ENCODE measurements around the gene MRPS22.
"Not testable (repeated sequence)": the region's sequence is repeated elsewhere in the genome, so short reads cannot be mapped to it uniquely, and the experiment has no call there.

The MRPS22 gene

DNA sequence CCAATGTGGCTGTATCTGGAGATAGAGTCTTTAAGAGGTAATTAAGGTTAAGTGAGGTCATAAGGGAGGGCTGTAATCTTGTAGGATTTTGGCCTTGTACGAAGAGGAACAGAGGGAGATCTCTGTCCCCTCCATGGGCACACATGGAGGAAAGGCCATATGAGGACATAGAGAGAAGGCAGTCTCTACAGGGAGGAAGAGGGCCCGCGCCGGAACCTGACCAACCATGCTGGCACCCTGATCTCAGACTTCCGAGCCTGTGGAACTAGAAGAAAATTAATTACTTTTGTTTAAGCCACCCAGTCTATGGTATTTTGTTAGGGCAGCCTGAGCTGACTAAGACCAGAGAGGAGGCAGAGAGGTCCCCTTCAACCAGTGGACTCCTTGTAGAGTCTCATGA lies 17.7 kb upstream of the MRPS22 start:
- Histone ChIP-seq H3K27me3 (ENCODE audit: insufficient read depth, low read length) (peaks cover 36% of the 10 kb centered on the region), H3K4me3 (ENCODE audit: low read length) (no peak overlapping the region), H3K9ac (ENCODE audit: low read depth, low read length) (no peak overlapping the region), H3K4me1 (ENCODE audit: insufficient read depth, low read length) (0 out of 2 replicates have a peak, but pooled peaks cover 3% of the 10 kb centered on the region), H3K9me3 (ENCODE audit: insufficient read depth, low read depth, low read length) (no peaks in the 10 kb centered on the region), H3K27ac (ENCODE audit: low read length) (no peak overlapping the region), H3K36me3 (ENCODE audit: insufficient read depth, low read depth, low read length) (no peaks in the 10 kb centered on the region)

DNA sequence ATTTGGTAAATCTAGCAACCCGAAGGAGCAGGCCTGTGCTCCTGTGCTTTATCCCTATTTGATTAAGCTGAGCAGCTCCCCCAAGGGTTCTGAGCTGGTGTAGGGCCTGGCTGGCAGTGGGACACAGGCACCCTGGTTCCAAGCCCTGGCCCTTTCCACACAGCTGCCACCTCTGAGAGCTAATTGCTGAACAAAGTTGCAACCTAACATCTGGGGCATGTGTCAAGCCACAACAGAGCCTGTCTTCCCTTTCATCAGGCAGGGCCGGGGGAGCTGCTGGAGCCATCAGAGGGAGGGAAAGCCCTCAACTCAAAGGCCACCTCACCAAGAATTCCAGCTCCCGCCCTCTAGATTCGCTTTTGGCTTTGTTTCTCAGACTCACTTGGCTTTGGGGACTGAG lies 17.1 kb upstream of the MRPS22 start:
- Histone ChIP-seq H3K36me3 (ENCODE audit: insufficient read depth, low read depth, low read length) (no peaks in the 10 kb centered on the region), H3K27ac (ENCODE audit: low read length) (no peak overlapping the region), H3K9me3 (ENCODE audit: insufficient read depth, low read depth, low read length) (no peaks in the 10 kb centered on the region), H3K4me1 (ENCODE audit: insufficient read depth, low read length) (0 out of 2 replicates have a peak, but pooled peaks cover 3% of the 10 kb centered on the region), H3K4me3 (ENCODE audit: low read length) (no peak overlapping the region), H3K9ac (ENCODE audit: low read depth, low read length) (no peak overlapping the region), H3K27me3 (ENCODE audit: insufficient read depth, low read length) (peaks cover 41% of the 10 kb centered on the region)

DNA sequence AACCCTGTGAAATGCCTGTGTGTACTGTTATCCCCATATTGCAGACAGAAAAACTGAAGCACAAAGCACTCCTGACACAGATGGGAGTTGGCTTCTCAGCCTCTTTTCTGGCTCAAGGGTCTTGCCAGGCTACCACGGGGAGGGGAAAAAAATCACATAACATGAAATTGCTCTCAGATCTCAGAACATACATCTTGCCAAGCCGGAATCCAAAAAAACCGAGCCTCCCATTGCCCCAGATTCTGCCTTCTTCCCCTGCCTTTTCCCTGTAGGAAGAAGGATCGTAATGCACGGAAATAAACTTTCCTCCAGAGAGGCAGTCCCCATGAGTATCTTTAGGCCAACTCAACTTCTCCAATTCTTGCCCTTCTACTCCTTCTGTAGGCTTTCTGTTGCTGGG lies 16.6 kb upstream of the MRPS22 start:
- no peak overlapping the region for H3K27ac ChIP-seq (ENCODE audit: low read length)

DNA sequence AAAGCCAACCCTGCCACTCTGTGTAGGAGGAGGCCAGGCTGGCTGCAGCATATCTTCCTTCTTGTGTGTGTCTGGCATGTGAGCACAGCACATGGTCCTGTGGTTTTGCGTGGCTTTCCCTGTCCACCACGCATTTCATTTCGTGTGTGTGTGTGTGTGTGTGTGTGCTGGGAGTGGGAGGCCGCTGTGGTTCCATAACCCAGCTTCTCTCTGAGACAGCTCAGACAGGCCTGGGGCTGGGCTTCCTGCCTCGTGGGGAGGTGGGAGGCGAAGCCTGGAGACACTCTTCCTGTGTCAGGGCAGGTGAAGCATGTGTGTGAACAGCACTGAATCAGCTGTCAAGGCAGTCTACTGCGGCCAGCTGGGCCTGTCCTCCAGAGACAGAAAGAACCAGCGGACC lies 16.0 kb upstream of the MRPS22 start:
- 0 out of 2 replicates have a peak, but pooled peaks cover 3% of the 10 kb centered on the region for H3K4me1 ChIP-seq (ENCODE audit: insufficient read depth, low read length)
- H3K36me3 ChIP-seq (ENCODE audit: insufficient read depth, low read depth, low read length), result no peaks in the 10 kb centered on the region
- H3K27ac ChIP-seq (ENCODE audit: low read length), result no peak overlapping the region
- H3K9ac ChIP-seq (ENCODE audit: low read depth, low read length), result no peak overlapping the region
- no peaks in the 10 kb centered on the region for H3K9me3 ChIP-seq (ENCODE audit: insufficient read depth, low read depth, low read length)
- H3K4me3 ChIP-seq (ENCODE audit: low read length), result no peak overlapping the region
- peaks cover 53% of the 10 kb centered on the region for H3K27me3 ChIP-seq (ENCODE audit: insufficient read depth, low read length)

More for the DNA sequence above, 16.6 kb upstream of the MRPS22 start:
- no peak overlapping the region for H3K9ac ChIP-seq (ENCODE audit: low read depth, low read length)
- H3K9me3 ChIP-seq (ENCODE audit: insufficient read depth, low read depth, low read length), result no peaks in the 10 kb centered on the region
- 0 out of 2 replicates have a peak, but pooled peaks cover 3% of the 10 kb centered on the region for H3K4me1 ChIP-seq (ENCODE audit: insufficient read depth, low read length)
- no peak overlapping the region for H3K4me3 ChIP-seq (ENCODE audit: low read length)
- no peaks in the 10 kb centered on the region for H3K36me3 ChIP-seq (ENCODE audit: insufficient read depth, low read depth, low read length)
- H3K27me3 ChIP-seq (ENCODE audit: insufficient read depth, low read length), result peaks cover 47% of the 10 kb centered on the region

DNA sequence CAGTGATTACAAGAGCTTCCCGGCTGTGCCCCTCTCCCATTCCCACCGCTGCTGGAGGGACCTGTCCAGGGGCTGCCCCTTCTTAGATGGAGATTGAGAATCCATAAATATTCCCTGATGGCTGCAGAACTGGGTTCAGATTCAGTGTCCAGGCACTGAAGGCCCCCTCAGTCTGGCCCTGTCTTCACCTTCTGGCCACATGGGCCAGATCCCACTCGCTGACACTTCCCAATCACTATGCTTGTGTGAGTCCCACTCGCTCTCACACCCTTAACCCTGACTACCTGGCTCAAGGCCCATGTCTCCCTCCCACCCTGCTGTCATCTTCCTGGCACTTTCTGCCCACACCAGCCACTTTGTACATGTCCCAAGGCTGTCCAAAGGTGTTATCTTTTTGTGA lies 15.5 kb upstream of the MRPS22 start:
- Histone ChIP-seq H3K4me1 (ENCODE audit: insufficient read depth, low read length) (0 out of 2 replicates have a peak, but pooled peaks cover 3% of the 10 kb centered on the region), H3K27me3 (ENCODE audit: insufficient read depth, low read length) (peaks cover 53% of the 10 kb centered on the region), H3K9me3 (ENCODE audit: insufficient read depth, low read depth, low read length) (no peaks in the 10 kb centered on the region), H3K36me3 (ENCODE audit: insufficient read depth, low read depth, low read length) (no peaks in the 10 kb centered on the region), H3K4me3 (ENCODE audit: low read length) (no peak overlapping the region), H3K9ac (ENCODE audit: low read depth, low read length) (no peak overlapping the region), H3K27ac (ENCODE audit: low read length) (no peak overlapping the region)

DNA sequence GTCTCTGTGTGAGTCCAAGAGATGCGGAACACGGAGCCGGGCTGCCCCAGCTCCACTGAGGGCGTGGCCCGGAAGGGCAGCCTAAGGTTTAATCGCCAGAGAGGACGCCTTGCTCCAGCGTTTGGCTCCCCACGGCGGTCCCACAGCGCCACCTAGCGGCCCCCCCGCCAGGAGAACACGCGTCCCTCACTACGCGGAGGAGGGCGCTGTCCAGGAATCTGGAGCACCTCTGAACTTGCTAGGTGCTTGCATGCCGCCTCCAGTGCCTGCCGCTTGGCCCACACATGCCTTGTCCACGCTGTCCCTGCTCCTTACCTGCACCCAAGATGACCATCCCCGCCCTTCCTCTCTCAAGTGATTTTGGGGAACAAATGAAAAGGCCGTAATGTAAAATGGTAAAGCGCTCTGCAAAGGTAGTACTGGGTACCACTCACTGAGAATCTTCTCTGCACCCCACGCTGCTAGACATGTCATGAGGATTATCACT lies 14.4 kb upstream of the MRPS22 start:
- Histone ChIP-seq H3K27ac (ENCODE audit: low read length) (no peak overlapping the region), H3K4me1 (ENCODE audit: insufficient read depth, low read length) (0 out of 2 replicates have a peak, but pooled peaks cover 3% of the 10 kb centered on the region), H3K9ac (ENCODE audit: low read depth, low read length) (no peak overlapping the region), H3K9me3 (ENCODE audit: insufficient read depth, low read depth, low read length) (no peaks in the 10 kb centered on the region), H3K36me3 (ENCODE audit: insufficient read depth, low read depth, low read length) (no peaks in the 10 kb centered on the region), H3K4me3 (ENCODE audit: low read length) (peak overlapping the region; percentile 60), H3K27me3 (ENCODE audit: insufficient read depth, low read length) (peaks cover 53% of the 10 kb centered on the region)

DNA sequence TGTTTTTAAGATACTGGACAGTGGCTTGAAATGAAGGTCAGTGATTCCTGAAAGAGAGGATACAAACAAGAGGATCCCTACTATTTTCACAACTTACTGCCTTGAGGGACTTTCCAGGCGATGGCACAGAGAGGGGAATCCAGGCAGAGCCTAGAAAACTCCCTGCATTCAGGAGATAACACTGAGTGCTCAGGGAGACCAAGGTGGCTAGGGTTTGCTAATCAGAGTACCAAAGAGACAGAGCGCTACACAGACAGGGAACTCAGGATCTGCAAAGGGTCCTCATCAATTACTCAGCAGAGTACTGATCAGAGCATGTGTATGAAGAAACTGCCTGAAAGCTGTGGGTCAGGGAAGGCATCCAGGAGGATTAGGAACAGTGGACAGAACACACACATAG lies 11.7 kb upstream of the MRPS22 start:
- H3K9ac ChIP-seq (ENCODE audit: low read depth, low read length), result no peak overlapping the region
- peaks cover 53% of the 10 kb centered on the region for H3K27me3 ChIP-seq (ENCODE audit: insufficient read depth, low read length)
- no peaks in the 10 kb centered on the region for H3K36me3 ChIP-seq (ENCODE audit: insufficient read depth, low read depth, low read length)
- no peak overlapping the region for H3K27ac ChIP-seq (ENCODE audit: low read length)
- H3K4me1 ChIP-seq (ENCODE audit: insufficient read depth, low read length), result 0 out of 2 replicates have a peak, but pooled peaks cover 3% of the 10 kb centered on the region
- no peaks in the 10 kb centered on the region for H3K9me3 ChIP-seq (ENCODE audit: insufficient read depth, low read depth, low read length)
- H3K4me3 ChIP-seq (ENCODE audit: low read length), result no peak overlapping the region

DNA sequence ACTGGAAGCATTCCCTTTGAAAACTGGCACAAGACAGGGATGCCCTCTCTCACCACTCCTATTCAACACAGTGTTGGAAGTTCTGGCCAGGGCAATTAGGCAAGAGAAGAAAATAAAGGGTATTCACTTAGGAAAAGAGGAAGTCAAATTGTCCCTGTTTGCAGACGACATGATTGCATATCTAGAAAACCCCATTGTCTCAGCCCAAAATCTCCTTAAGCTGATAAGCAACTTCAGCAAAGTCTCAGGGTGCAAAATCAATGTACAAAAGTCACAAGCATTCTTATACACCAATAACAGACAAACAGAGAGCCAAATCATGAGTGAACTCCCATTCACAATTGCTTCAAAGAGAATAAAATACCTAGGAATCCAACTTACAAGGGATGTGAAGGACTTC lies 9.1 kb upstream of the MRPS22 start:
- not testable (repeated sequence) for H3K9ac ChIP-seq (ENCODE audit: low read depth, low read length); H3K27ac ChIP-seq (ENCODE audit: low read length); H3K36me3 ChIP-seq (ENCODE audit: insufficient read depth, low read depth, low read length); H3K9me3 ChIP-seq (ENCODE audit: insufficient read depth, low read depth, low read length); H3K4me1 ChIP-seq (ENCODE audit: insufficient read depth, low read length); H3K4me3 ChIP-seq (ENCODE audit: low read length)
- H3K27me3 ChIP-seq (ENCODE audit: insufficient read depth, low read length), result peaks cover 47% of the 10 kb centered on the region

DNA sequence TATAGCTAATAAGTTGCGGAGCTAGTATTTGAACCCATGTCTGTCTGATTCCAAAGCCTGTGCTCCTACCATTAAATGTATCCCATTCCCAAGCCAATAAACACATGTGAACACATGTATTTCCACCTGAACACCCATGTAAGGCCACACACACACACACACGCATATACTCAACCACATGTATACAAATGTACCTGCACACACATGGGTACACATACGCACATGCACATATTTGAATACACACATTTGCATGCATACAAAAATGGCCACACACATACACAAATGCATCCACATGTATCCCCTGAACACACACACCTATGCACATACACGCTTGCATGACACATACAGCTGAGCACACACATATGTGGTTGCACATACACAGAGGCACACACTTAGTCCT lies 5.4 kb upstream of the MRPS22 start:
- H3K27ac ChIP-seq (ENCODE audit: low read length), result no peak overlapping the region
- H3K4me1 ChIP-seq (ENCODE audit: insufficient read depth, low read length), result no peaks in the 10 kb centered on the region
- H3K4me3 ChIP-seq (ENCODE audit: low read length), result no peak overlapping the region
- H3K36me3 ChIP-seq (ENCODE audit: insufficient read depth, low read depth, low read length), result no peaks in the 10 kb centered on the region
- H3K9me3 ChIP-seq (ENCODE audit: insufficient read depth, low read depth, low read length), result no peaks in the 10 kb centered on the region
- peaks cover 50% of the 10 kb centered on the region for H3K27me3 ChIP-seq (ENCODE audit: insufficient read depth, low read length)
- H3K9ac ChIP-seq (ENCODE audit: low read depth, low read length), result no peak overlapping the region

DNA sequence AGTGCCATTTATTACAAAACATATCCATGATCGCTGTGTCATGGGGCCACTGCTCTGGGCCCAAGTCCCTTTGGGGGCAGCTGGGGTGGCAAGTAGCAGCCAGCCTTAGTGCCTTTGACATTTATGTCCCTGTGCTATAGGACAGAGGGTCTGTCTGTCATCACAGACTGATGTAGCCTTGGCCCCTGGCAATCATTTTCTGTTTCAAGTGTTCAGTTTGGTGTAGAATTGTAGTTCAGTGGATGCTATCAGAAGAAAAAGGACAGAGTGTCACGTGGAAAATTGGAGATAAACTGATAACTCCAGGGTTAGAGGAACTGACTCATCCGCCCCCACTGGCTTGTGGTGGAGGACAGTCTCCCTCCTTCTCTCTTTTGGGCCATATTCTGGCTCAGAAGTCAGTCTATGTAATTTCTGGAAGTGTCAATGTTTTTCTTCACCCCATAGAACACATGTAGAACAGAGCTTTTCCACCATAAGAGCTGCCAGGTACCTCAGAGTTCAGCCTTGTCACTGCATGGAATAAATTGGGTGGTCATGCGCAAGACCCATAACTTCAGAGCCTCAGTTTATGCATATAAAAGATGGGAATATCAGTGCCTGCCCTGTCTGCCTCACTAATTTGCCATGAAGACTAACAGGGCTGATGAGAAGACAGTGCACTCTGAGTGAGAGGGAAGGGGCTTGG lies 4.5 kb upstream of the MRPS22 start:
- no peaks in the 10 kb centered on the region for H3K9me3 ChIP-seq (ENCODE audit: insufficient read depth, low read depth, low read length)
- H3K27ac ChIP-seq (ENCODE audit: low read length), result no peak overlapping the region
- H3K9ac ChIP-seq (ENCODE audit: low read depth, low read length), result no peak overlapping the region
- H3K36me3 ChIP-seq (ENCODE audit: insufficient read depth, low read depth, low read length), result no peaks in the 10 kb centered on the region
- H3K4me3 ChIP-seq (ENCODE audit: low read length), result no peak overlapping the region
- H3K27me3 ChIP-seq (ENCODE audit: insufficient read depth, low read length), result peaks cover 50% of the 10 kb centered on the region
- no peaks in the 10 kb centered on the region for H3K4me1 ChIP-seq (ENCODE audit: insufficient read depth, low read length)

DNA sequence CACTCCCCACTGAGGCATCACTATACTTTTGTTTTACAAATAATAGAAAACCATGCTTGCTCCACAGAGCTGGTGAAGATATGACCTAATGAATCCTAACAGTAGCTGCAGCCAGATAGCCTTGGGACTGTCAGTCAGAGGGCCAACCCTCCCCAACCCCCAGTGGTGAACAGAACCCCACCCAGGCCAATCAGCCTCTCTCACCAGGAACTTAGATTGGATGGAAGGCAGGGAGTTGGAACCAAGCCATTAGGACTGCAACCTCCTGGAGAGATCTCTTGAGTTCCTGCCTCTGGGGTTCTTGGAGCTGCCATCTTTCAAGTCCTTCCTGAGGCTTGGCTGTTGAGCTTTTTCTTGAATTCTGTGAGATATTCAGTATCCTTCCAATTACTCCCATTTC lies 3.0 kb upstream of the MRPS22 start:
- Histone ChIP-seq H3K27me3 (ENCODE audit: insufficient read depth, low read length) (peaks cover 50% of the 10 kb centered on the region), H3K36me3 (ENCODE audit: insufficient read depth, low read depth, low read length) (no peaks in the 10 kb centered on the region), H3K9me3 (ENCODE audit: insufficient read depth, low read depth, low read length) (no peaks in the 10 kb centered on the region), H3K27ac (ENCODE audit: low read length) (no peak overlapping the region), H3K4me3 (ENCODE audit: low read length) (no peak overlapping the region), H3K4me1 (ENCODE audit: insufficient read depth, low read length) (peaks cover 3% of the 10 kb centered on the region; the same call in 1 of the 2 replicates), H3K9ac (ENCODE audit: low read depth, low read length) (no peak overlapping the region)

DNA sequence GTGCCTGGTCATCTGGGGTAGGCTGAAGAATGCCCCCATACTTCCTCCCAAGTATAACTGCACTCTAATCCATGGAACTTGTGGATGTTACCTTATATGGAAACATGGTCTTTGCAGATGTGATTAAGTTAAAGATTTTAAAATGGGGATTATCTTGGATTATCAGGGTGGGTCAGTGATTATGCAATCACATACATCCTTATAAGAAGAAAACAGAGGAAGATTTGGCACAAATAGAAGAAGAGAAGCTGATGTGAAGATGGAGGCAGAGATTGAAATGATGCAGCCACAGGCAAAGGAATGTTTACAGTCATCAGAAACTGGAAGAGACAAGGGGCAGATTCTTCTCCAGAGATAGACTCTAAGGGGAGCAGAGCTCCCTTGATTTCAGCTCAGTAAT lies 1.8 kb upstream of the MRPS22 start:
- peaks cover 50% of the 10 kb centered on the region for H3K27me3 ChIP-seq (ENCODE audit: insufficient read depth, low read length)
- no peaks in the 10 kb centered on the region for H3K9me3 ChIP-seq (ENCODE audit: insufficient read depth, low read depth, low read length)
- no peak overlapping the region for H3K4me3 ChIP-seq (ENCODE audit: low read length)
- no peak overlapping the region for H3K9ac ChIP-seq (ENCODE audit: low read depth, low read length)
- H3K36me3 ChIP-seq (ENCODE audit: insufficient read depth, low read depth, low read length), result peaks cover 4% of the 10 kb centered on the region
- no peak overlapping the region for H3K27ac ChIP-seq (ENCODE audit: low read length)
- H3K4me1 ChIP-seq (ENCODE audit: insufficient read depth, low read length), result peaks cover 3% of the 10 kb centered on the region; the same call in 1 of the 2 replicates
